C4-2B (cell line): ENCODE measurements around the gene FOXC1.

Experiments
- H3K27ac ChIP-seq: fragments of 450-650 bp; 2 replicates; pipeline ENCODE4 v1.5.1; 2017
- CTCF ChIP-seq: fragments of 450-650 bp; conservative IDR thresholded peaks from 2 replicates; pipeline ENCODE4 v1.5.1; 2017; ENCODE audit warnings: mild to moderate bottlenecking
- ZFX ChIP-seq: fragments of 450-650 bp; IDR thresholded peaks from 2 replicates; pipeline ENCODE4 v1.6.1; 2017

FOXC1 gene

GRCh38 chr6:1572892-1573291 lies 36.8 kb upstream of the FOXC1 start:
- H3K27ac ChIP-seq = no peak overlapping the region
- TF ChIP-seq ZFX (no peak), CTCF (no peak)

GRCh38 chr6:1574083-1574761 lies 35.5 kb upstream of the FOXC1 start:
- no peak for TF ChIP-seq CTCF
- TF ChIP-seq ZFX = no peak
- H3K27ac ChIP-seq = no peak overlapping the region

- TF ChIP-seq CTCF (no peak), ZFX (no peak)
- no peak overlapping the region for H3K27ac ChIP-seq
These were observed 34.9 kb upstream of the FOXC1 start for GRCh38 chr6:1574890-1575209.

- H3K27ac ChIP-seq = no peak overlapping the region
- TF ChIP-seq CTCF = no peak
- TF ChIP-seq ZFX = no peak
These were observed 34.3 kb upstream of the FOXC1 start for GRCh38 chr6:1575210-1576041.

GRCh38 chr6:1576166-1576565 lies 33.5 kb upstream of the FOXC1 start:
- TF ChIP-seq CTCF = no peak
- TF ChIP-seq ZFX = no peak
- H3K27ac ChIP-seq = no peak overlapping the region

GRCh38 chr6:1576711-1577110 lies 33.0 kb upstream of the FOXC1 start:
- TF ChIP-seq ZFX (no peak), CTCF (no peak)
- no peak overlapping the region for H3K27ac ChIP-seq

- no peak overlapping the region for H3K27ac ChIP-seq
- TF ChIP-seq ZFX = no peak
- TF ChIP-seq CTCF = no peak
These were observed 32.5 kb upstream of the FOXC1 start for GRCh38 chr6:1577146-1577680.
